Stimulated activated naive CD8-positive, alpha-beta T cell treated with anti-CD3 and anti-CD28 coated beads, Interleukin-15, amount 100 ng/mL, for 72 hours (primary cell): ENCODE data around the gene PIGZ.

ENCODE experiments used
- ATAC-seq: fragments of 150-1000 bp; cut with Tn5 transposase; 2 replicates; pipeline ENCODE4 v1.10.0; 2021; ENCODE audit warnings: mild to moderate bottlenecking, moderate library complexity
- DNase-seq, 2 donors: peaks; one replicate each; pipeline ENCODE4 v3.0.0; 2021 to 2022
- H3K27ac Mint-ChIP-seq, 2 donors: one replicate each; pipeline ENCODE4 v1.8.0; 2022; ENCODE audit warnings: mild to moderate bottlenecking in 2 of 2, mixed read lengths in 2 of 2, moderate library complexity in 2 of 2
- H3K27me3 Mint-ChIP-seq: one replicate; pipeline ENCODE4 v1.8.0; 2022; ENCODE audit warnings: mixed read lengths
- H3K4me1 Mint-ChIP-seq: one replicate; pipeline ENCODE4 v1.8.0; 2022; ENCODE audit warnings: mild to moderate bottlenecking, mixed read lengths
- H3K4me3 Mint-ChIP-seq, 2 donors: one replicate each; pipeline ENCODE4 v1.8.0; 2022; ENCODE audit warnings: mild to moderate bottlenecking in 2 of 2, mixed read lengths in 2 of 2, moderate library complexity in 1 of 2
- H3K9me3 Mint-ChIP-seq, 2 donors: one replicate each; pipeline ENCODE4 v1.8.0; 2022; ENCODE audit warnings: mixed read lengths in 2 of 2

PIGZ gene

DNA sequence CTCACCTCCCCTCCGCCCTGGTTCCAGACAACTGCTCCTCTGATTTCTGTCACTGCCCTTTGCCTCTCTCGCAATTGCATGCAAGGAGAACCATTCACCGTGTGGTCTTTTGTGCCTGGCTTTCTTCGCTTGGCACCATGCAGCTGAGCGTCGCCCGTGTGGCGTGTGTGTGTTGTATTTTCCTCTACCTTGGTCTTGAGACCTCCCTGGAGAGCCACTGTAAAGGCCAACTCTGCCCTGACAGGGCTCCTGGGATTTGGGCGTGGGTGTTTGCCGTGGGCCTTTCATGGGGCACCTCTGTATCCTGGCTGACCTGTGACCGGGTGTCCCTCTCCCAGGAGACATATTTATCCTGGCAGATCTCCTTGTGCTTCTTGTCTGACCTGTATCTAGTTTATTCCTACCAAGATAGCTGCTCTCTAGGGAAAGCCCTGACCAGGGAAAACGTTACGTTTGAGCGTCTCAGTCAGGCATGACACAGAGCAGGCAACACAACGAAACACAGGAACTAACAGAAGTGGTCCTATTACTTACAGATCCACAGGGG, 2.0 kb upstream of the PIGZ start:
- ATAC-seq: no peak
- peaks cover 52% of the 10 kb centered on the region for H3K27me3 Mint-ChIP-seq
- H3K4me3 Mint-ChIP-seq: peak overlapping the region; percentile 75
- no peak for DNase-seq
- H3K27ac Mint-ChIP-seq: peak overlapping the region in 1 of 2 donors; percentile 90
- H3K9me3 Mint-ChIP-seq: no peaks in the 10 kb centered on the region
- peaks cover 18% of the 10 kb centered on the region for H3K4me1 Mint-ChIP-seq

DNA sequence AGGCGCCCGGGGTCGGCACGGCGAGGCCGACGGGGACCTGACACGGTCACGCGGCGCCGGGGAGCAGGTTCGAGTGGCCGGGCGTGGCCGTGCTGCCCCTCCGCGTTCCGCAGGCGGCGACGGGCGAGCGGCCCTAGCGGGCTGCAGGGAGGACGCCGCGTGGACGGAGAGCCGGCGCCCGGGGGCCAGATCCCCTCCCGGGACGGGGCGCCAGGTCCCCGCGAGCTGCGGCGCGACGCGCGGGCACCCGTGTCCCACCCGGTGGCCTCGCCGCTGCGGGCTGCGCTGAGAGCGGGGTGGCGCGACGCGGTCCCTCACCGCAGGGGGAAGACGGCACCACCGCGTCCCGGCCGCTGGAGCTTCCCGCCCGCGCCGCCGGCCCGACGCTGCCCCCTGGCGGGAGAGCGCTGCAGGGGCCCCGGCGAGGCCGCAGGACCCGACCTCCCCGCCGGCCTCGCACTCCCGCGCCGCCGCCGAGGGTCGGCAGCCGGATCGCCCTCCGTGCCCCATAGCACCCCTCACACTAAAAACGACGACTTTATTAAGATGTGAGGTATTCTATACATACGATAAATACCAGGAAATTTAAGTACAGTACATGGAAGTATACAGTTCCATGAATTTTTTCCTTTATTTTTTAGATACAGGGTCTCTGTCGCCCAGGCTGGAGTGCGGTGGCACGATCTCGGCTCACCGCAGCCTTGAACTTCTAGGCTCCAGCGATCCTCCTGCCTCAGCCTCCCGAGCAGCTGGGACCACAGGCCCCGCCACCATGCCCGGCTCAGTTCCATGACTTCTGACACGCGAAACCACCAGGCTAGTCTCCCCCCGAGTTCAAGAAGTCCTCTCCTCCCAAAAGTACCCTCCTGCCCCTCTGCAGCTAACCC, 1.3 kb upstream of the PIGZ start:
- peak overlapping the region in 1 of 2 donors; percentile 90 for H3K27ac Mint-ChIP-seq
- peak overlapping the region; percentile 75 for H3K4me3 Mint-ChIP-seq
- peaks cover 18% of the 10 kb centered on the region for H3K4me1 Mint-ChIP-seq
- H3K27me3 Mint-ChIP-seq: peaks cover 46% of the 10 kb centered on the region
- ATAC-seq (peak; percentile 72), DNase-seq (peak; percentile 72 to 80)
- H3K9me3 Mint-ChIP-seq: no peaks in the 10 kb centered on the region

DNA sequence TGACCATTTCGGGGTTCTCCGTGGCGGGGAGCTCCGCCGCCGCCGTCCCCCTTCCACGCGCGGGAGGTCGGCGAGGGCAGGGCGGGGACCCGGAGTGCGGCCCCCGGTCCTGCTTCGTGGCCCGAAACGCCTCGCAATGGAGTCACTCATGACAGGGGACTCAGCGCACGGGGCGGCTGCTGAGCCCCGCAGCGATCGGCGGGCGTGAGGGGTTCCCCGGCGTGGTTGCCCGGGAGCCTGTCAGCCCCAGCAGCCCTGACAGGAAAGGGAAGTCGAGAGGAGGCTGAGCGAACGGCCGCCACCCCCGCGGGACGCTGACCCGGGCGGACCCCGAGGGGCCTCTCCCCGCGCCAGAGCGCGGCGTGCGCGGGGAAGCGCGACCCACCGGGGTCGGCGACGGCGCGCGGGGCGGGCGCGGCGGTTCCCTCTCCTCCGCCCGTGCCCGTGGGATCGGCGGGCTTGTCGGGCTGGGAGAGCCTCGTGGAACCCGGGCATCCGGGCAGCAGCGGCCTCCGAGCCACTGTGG, 564 bp upstream of the PIGZ start:
- Mint-ChIP-seq H3K4me3 (peak overlapping the region; percentile 80 to 89), H3K27me3 (peaks cover 39% of the 10 kb centered on the region), H3K27ac (peak overlapping the region; percentile 72 to 94), H3K4me1 (peaks cover 18% of the 10 kb centered on the region), H3K9me3 (no peaks in the 10 kb centered on the region)
- peak; percentile 71 to 77 for DNase-seq
- ATAC-seq: peak; percentile 79

DNA sequence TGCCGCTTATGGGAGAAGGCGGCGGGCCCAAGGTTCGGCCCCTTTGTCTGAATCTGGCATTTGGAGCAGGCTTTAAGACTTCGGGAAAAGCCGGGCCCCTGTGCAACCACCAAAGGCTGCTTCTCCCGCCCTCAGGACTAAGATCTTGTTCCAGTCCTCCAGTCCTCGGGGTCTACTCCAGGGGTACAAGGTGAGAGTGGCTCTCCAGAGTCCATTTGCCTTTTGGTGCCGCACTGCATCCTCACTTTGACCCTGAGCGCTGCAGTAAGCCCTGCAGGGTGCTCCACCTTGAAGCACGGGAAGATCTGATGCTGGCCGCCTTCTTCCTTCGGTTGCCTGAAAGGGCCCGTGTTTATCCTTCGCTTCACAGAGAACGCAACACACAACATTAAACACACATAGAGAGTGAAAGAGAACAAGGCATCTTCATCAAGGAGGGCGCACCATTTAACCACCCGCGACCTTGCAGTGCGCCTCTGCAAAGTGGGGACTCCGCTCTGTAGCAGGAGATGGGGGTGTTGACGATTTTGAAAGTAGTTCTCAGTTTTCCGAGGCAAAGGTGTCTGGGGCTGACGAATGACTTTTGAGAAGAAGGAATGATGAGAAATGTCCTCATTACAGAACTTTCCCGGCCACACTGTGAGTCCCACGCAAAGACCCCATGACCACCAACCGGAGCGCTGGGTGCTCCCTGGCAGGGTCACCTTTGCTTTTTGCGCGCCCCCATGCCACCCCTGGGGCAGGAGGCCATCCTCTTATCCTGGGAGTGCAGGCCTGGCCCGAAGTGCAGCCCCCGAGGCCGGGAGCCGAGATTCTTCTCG, 1.0 kb downstream of the PIGZ start:
- Mint-ChIP-seq H3K27ac (peak overlapping the region in 1 of 2 donors; percentile 43), H3K4me1 (peaks cover 18% of the 10 kb centered on the region), H3K27me3 (peaks cover 39% of the 10 kb centered on the region), H3K4me3 (peak overlapping the region; percentile 62 to 69), H3K9me3 (no peaks in the 10 kb centered on the region)
- ATAC-seq (no peak), DNase-seq (no peak)

DNA sequence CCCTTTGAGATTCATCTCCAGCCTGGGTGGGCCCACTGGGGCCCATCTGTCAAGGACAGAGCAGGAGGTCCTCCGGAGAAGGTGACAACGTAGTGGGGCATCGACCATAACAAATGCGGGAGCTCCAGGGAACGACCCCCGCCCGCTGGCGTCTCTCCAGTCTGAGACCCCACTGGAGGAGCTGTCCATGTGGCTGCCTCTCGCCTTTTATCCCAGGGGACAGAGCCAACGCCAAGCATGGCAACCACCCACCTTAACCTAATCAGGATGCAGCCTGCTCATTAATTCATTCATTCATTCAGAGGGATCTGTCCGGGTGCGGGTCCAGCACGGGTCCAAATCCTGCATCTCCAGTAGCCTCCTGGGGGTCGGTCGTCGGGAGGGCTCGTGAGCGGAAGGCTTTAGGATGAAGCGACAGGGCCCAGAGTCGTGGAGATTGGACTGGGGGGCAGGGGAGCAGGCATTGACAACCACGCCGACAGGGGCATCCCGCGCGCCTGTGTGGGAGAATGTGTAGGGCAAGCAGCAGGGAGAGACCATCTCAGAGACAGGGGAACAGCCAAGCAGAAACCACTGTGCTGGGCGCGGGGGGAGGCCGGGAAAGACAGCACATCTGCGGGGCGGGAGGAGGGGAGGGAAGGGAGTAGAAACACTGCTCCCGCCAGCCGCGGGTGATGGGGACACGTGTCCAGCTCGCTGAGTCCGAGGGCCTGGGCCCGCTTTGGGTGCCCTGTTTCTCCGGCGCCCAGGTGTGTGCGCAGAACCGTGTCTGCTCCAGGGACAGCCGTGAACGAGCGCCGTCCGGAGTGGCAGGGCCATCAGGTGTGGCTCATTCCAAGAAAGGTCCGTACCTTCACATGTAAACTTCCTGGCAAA, 1.9 kb downstream of the PIGZ start:
- H3K27ac Mint-ChIP-seq: no peak overlapping the region
- H3K4me3 Mint-ChIP-seq: peak overlapping the region; percentile 24 to 41
- ATAC-seq (no peak), DNase-seq (no peak)
- H3K4me1 Mint-ChIP-seq: peaks cover 18% of the 10 kb centered on the region
- peaks cover 39% of the 10 kb centered on the region for H3K27me3 Mint-ChIP-seq
- no peaks in the 10 kb centered on the region for H3K9me3 Mint-ChIP-seq

GRCh38 chr3:196965804-196966173, 2.8 kb downstream of the PIGZ start:
- Mint-ChIP-seq H3K9me3 (no peaks in the 10 kb centered on the region), H3K4me3 (no peak overlapping the region), H3K4me1 (peaks cover 18% of the 10 kb centered on the region), H3K27ac (no peak overlapping the region), H3K27me3 (peaks cover 30% of the 10 kb centered on the region)
- ATAC-seq (no peak), DNase-seq (no peak)

DNA sequence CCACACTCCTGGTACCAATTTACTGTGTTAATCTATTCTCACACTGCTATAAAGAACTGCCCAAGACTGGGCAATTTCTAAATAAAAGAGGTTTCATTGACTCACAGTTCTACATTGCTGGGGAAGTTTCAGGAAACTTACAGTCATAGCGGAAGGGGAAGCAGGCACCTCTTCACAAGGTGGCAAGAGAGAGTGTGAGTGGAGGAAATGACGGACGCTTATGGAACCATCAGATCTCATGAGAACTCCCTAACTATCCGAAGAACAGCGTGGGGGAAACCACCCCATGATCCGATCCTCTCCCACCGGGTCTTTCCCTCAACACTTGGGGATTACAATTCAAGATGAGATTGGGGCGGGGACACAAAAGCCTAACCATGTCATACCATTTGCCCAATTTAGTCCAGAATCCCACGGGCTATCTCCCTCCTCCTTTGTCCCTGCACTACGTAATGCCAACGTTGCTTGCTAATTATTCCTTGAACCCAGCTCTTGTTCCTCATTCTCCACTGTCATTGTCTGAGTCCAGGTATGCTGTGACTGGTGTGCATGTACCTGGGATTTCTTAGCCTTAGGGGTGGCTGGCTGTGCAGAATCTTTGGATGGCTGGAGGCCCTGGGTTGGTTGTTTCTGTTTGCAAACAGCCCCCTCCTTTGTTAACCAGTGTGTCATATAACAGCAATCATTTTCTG, 3.4 kb downstream of the PIGZ start:
- ATAC-seq (no peak), DNase-seq (no peak)
- H3K4me3 Mint-ChIP-seq: no peak overlapping the region
- H3K27me3 Mint-ChIP-seq: peaks cover 25% of the 10 kb centered on the region
- H3K27ac Mint-ChIP-seq: no peak overlapping the region
- no peaks in the 10 kb centered on the region for H3K9me3 Mint-ChIP-seq
- peaks cover 14% of the 10 kb centered on the region for H3K4me1 Mint-ChIP-seq

- Mint-ChIP-seq H3K27ac (no peak overlapping the region), H3K4me1 (peaks cover 11% of the 10 kb centered on the region), H3K4me3 (no peak overlapping the region), H3K9me3 (no peaks in the 10 kb centered on the region), H3K27me3 (peaks cover 22% of the 10 kb centered on the region)
- ATAC-seq: no peak
- no peak for DNase-seq
These were observed 5.0 kb downstream of the PIGZ start for GRCh38 chr3:196963631-196963953.

DNA sequence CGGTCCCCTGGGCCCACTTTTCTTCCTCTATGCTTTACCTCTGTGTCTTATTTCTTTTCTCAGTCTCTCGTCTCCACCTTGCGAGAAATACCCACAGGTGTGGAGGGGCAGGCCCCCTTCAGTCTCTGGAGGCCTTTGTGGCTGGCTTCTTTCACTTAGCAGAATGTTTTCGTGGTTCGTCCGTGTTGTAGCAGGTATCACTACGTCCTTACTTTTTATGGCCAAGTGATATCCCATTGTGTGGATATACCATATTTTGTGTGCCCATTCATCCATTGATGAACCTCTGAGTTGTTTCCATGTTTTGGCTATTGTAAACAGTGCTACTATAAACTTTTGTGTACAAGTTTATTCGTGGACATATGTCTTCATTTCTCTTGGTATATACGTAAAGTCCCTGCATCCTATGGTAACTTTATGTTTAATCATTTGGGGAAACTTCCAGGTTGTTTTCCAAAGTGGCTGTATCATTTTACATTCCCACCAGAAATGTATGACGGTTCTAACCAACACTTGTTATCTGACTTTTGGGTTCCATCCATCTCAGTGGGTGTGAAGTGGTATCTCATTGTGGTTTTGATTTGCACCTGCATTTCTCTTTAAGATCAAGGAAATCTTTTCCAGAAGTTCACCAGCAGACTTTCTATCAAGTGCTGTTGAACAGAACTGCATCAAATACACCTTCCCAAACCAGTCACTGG, 5.6 kb downstream of the PIGZ start:
- no peak overlapping the region for H3K27ac Mint-ChIP-seq

DNA sequence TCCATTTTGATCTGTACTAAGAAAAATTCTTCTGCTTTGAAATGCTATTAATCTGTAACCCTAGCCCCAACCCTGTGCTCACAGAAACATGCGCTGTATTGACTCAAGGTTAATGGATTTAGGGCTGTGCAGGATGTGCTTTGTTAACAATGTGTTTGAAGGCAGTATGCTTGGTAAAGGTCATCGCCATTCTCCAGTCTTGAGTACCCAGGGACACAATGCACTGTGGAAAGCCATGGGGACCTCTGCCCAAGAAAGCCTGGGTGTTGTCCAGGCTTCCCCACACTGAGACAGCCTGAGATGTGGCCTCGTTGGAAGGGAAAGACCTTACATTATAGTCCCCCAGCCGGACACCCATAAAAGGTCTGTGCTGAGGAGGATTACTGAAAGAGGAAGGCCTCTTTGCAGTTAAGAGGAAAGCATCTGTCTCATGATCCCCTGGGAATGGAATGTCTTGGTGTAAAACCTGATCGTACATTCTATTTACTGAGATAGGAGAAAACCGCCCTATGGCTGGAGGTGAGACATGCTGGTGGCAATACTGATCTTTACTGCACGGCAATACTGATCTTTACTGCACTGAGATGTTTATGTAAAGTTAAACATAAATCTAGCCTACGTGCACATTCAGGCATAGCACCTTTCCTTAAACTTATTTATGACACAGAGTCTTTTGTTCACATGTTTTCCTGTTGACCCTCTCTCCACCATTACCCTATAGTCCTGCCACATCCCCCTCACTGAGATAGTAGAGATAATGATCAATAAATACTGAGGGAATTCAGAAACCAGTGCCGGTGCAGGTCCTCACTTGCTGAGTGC, 6.3 kb downstream of the PIGZ start:
- no peak overlapping the region for H3K27ac Mint-ChIP-seq
- peaks cover 11% of the 10 kb centered on the region for H3K27me3 Mint-ChIP-seq
- ATAC-seq (no peak), DNase-seq (no peak)
- H3K4me3 Mint-ChIP-seq: no peak overlapping the region
- no peaks in the 10 kb centered on the region for H3K9me3 Mint-ChIP-seq
- peaks cover under 1% of the 10 kb centered on the region for H3K4me1 Mint-ChIP-seq

More for the DNA sequence above, 5.6 kb downstream of the PIGZ start:
- H3K9me3 Mint-ChIP-seq: no peaks in the 10 kb centered on the region
- H3K4me1 Mint-ChIP-seq: peaks cover 8% of the 10 kb centered on the region
- DNase-seq (no peak), ATAC-seq (no peak)
- H3K4me3 Mint-ChIP-seq: no peak overlapping the region
- peaks cover 18% of the 10 kb centered on the region for H3K27me3 Mint-ChIP-seq

DNA sequence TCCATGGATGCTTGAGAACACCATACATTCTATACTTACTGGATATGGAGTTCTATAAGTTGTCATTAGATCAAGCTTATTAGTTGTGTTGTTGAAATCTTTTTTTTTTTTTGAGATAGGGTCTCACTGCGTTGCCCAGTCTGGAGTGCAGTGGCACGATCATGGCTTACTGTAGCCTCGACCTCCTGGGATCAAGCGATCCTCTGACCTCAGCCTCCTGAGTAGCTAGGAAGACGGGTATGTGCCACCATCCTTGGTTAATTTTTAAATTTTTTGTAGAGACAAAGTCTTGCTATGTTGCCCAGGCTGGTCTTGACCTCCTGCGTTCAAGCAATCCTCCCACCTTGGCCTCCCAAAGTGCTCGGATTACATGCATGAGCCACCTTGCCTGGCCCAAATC, 13.8 kb downstream of the PIGZ start:
- H3K27me3 Mint-ChIP-seq: no peaks in the 10 kb centered on the region
- no peak for ATAC-seq
- H3K27ac Mint-ChIP-seq: no peak overlapping the region
- no peak overlapping the region for H3K4me3 Mint-ChIP-seq
- no peaks in the 10 kb centered on the region for H3K9me3 Mint-ChIP-seq
- no peaks in the 10 kb centered on the region for H3K4me1 Mint-ChIP-seq
- DNase-seq: no peak

GRCh38 chr3:196951371-196951770, 17.3 kb downstream of the PIGZ start:
- H3K9me3 Mint-ChIP-seq: no peaks in the 10 kb centered on the region
- H3K27me3 Mint-ChIP-seq: no peaks in the 10 kb centered on the region
- ATAC-seq: no peak
- H3K27ac Mint-ChIP-seq: no peak overlapping the region
- H3K4me3 Mint-ChIP-seq: no peak overlapping the region
- no peaks in the 10 kb centered on the region for H3K4me1 Mint-ChIP-seq
- no peak for DNase-seq

- ATAC-seq: no peak
- DNase-seq: no peak
- H3K27me3 Mint-ChIP-seq: no peaks in the 10 kb centered on the region
- no peaks in the 10 kb centered on the region for H3K9me3 Mint-ChIP-seq
- H3K4me1 Mint-ChIP-seq: peaks cover 10% of the 10 kb centered on the region
- no peak overlapping the region for H3K27ac Mint-ChIP-seq
- H3K4me3 Mint-ChIP-seq: no peak overlapping the region
These were observed 18.9 kb downstream of the PIGZ start for GRCh38 chr3:196949750-196950149.
